Measurements from ENCODE around the gene MUSTN1.

MUSTN1 gene

DNA sequence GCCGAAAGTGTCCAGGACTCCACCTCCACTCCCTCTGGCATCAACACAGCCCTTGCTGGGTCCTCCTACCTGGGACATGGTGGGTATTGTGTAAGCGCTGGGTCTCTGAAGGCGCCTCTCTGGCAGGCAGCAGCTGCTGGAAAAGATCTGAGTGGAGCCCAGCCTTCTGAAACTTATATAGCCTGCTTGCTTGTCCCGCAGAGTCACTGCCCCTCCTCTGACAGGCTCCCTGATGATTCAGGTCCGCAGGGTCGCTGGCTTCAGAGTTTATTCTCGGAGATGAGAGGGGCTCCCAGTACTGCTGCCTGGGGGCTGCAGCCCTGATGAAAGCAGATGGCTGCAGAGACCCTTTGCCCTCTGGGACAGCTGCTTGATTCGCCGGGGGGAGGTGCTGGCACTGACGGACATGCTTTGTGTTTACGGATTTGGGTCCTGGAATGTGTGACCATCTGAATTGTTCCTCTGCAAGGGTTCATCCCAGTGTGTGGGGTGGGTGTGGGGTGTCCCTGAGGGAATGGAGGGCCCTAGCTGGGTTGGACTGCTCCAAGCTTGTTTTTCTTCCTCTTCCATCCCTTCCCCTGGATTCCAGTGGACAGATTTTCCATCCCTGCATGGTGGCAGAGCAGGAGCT is at the start of gene MUSTN1:
Gene MUSTN1, minus strand, starts transcription at position 149 of the 631 bp plus-strand sequence. Its CDS starts 71 bp downstream, at position 78.
- H3K27me3 Mint-ChIP-seq = no peaks in the 10 kb centered on the region
- no peak for ATAC-seq
- H3K4me3 Mint-ChIP-seq = no peak within 1 kb of the TSS
- no peaks in the 10 kb centered on the region for H3K9me3 Mint-ChIP-seq
- peaks cover 21% of the 10 kb centered on the region for H3K36me3 Mint-ChIP-seq
- H3K4me1 Mint-ChIP-seq = peaks cover 6% of the 10 kb centered on the region
- H3K27ac Mint-ChIP-seq = no peak within 1 kb of the TSS

DNA sequence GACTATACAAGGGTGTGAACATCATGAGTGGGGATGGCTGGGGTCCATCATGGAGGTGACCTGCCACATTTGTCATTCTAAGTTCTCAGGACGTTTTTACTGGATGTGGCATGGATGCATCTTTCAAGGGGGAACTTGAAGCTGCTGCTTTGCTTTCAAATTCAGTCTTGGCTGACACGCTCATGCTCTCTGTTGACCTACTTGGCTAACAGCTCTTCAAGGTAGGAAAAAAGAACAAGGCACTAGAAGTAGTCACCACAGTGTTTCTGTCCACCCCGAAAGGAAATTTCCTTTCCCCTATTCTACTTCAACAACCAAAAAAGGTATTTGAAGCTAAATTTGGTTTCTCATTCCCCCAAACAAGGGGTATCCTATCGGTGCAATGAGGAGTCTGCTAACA is 47.6 kb upstream of the MUSTN1 start:
- H3K27me3 Mint-ChIP-seq = no peaks in the 10 kb centered on the region
- H3K36me3 Mint-ChIP-seq = peaks cover 43% of the 10 kb centered on the region
- no peak overlapping the region for H3K4me3 Mint-ChIP-seq
- ATAC-seq = no peak
- H3K4me1 Mint-ChIP-seq = peaks cover 23% of the 10 kb centered on the region
- no peak overlapping the region for H3K27ac Mint-ChIP-seq
- no peaks in the 10 kb centered on the region for H3K9me3 Mint-ChIP-seq

DNA sequence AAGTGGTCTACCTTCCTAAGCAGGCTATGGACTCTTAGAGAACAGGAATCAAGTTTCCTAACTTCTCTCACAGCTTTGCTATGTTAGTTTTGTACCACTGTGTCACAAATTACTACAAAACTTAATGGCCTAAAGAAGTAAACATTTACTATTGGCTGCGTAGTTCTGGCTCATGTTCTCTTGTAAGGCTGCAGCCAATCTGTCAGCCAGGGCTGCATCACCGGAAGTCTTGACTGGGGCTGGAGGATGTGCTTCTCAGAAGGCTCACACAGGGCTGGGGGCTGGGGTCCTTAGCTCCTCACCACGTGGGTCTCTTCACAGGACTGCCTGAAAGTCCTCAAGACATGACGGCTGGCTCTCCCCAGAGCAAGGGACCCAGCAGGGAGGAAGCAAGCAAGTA is 47.1 kb upstream of the MUSTN1 start:
- Mint-ChIP-seq H3K36me3 (peaks cover 43% of the 10 kb centered on the region), H3K4me3 (no peak overlapping the region), H3K9me3 (no peaks in the 10 kb centered on the region), H3K27me3 (no peaks in the 10 kb centered on the region), H3K4me1 (peaks cover 28% of the 10 kb centered on the region), H3K27ac (no peak overlapping the region)
- ATAC-seq = no peak

GRCh38 chr3:52880474-52880873 is 45.7 kb upstream of the MUSTN1 start:
- Mint-ChIP-seq H3K9me3 (no peaks in the 10 kb centered on the region), H3K4me3 (no peak overlapping the region), H3K27ac (peak overlapping the region; percentile 49), H3K4me1 (peaks cover 28% of the 10 kb centered on the region), H3K36me3 (peaks cover 30% of the 10 kb centered on the region), H3K27me3 (no peaks in the 10 kb centered on the region)
- ATAC-seq = peak; percentile 76

DNA sequence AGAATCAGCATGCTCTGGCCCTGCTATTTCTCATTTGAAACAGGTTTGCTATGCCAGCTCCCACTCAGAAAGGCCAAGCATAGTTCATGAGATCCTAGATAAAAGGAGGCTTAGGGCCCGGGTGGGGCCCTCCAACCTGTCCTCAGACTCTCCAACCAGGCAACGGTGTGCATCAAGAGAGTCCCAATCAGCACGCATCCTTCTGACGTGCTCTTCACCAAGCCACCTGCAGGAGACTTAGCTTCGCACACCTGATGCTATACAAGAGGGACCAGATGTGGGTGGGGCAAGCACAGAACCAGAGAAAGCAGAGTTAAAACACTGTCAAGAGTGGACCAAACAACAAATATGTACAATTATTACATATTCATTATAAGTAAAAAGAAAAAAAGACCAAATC is 45.2 kb upstream of the MUSTN1 start:
- H3K9me3 Mint-ChIP-seq = no peaks in the 10 kb centered on the region
- peaks cover 33% of the 10 kb centered on the region for H3K4me1 Mint-ChIP-seq
- H3K27me3 Mint-ChIP-seq = no peaks in the 10 kb centered on the region
- ATAC-seq = no peak
- peak overlapping the region; percentile 49 for H3K27ac Mint-ChIP-seq
- H3K4me3 Mint-ChIP-seq = no peak overlapping the region
- H3K36me3 Mint-ChIP-seq = peaks cover 26% of the 10 kb centered on the region

- Mint-ChIP-seq H3K4me1 (peaks cover 37% of the 10 kb centered on the region), H3K27ac (no peak overlapping the region)
- no peak for ATAC-seq
Observed at GRCh38 chr3:52879581-52879980, 44.8 kb upstream of the MUSTN1 start.

DNA sequence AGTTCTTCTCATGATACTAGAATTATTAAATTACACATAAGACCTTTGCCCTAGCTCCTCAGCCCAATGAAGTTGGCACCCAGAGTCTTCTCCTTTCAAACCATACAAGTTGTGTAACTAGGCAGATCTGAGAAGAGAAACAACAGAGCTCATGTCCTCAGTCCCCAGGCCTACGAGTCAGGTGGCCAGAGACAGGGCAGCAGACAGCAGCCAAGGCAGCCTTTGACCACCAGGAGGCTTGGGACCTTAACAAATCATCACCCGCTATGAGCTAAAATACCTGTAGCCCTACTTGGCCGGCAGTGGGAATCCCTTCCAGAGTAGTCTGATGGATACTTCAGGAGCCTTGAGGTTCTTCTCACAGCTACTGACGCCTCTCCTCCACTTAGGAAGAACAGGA is 44.3 kb upstream of the MUSTN1 start:
- Mint-ChIP-seq H3K27me3 (no peaks in the 10 kb centered on the region), H3K36me3 (peaks cover 24% of the 10 kb centered on the region), H3K27ac (no peak overlapping the region), H3K4me3 (no peak overlapping the region), H3K4me1 (peaks cover 39% of the 10 kb centered on the region), H3K9me3 (no peaks in the 10 kb centered on the region)
- ATAC-seq = no peak

More at GRCh38 chr3:52879581-52879980, 44.8 kb upstream of the MUSTN1 start:
- Mint-ChIP-seq H3K27me3 (no peaks in the 10 kb centered on the region), H3K36me3 (peaks cover 24% of the 10 kb centered on the region), H3K9me3 (no peaks in the 10 kb centered on the region), H3K4me3 (no peak overlapping the region)

- H3K4me1 Mint-ChIP-seq = peaks cover 47% of the 10 kb centered on the region
- H3K9me3 Mint-ChIP-seq = no peaks in the 10 kb centered on the region
- H3K27me3 Mint-ChIP-seq = no peaks in the 10 kb centered on the region
- no peak overlapping the region for H3K4me3 Mint-ChIP-seq
- peaks cover 24% of the 10 kb centered on the region for H3K36me3 Mint-ChIP-seq
- no peak overlapping the region for H3K27ac Mint-ChIP-seq
- ATAC-seq = no peak
Observed at GRCh38 chr3:52877085-52877484, 42.3 kb upstream of the MUSTN1 start.

DNA sequence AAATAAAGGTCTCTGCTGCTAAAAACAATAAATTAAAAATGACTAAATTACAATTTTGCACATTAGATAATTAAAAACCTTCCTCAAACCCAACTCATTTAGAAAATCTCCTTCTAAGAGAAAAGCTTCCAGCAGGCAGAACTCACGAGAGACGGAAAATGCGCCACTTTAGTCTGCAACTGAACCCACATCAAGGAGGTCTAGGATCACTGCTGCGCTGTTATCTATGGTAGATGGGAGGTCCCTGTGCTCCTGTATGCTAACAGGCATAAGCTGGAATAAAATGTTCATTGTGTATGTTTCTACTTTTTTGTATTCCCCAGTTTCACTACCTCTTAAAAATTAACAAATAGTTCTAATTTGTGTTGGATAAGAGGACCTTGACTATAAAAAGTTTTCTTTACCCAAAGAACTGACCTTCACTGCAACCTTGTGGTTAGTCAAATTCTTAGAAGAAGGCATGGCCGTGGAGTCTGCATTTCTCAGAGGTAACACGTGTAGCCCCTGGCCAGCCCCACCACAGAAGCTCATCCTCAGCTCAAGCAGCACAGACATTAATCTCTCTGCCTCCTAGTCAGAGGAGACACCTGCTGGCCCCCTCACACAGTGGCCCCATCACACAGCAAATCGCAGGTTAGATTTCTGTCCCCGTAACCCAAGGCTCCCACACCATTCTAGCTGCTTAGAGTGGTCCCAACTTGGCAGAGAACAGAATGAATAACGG is 40.2 kb upstream of the MUSTN1 start:
- H3K27ac Mint-ChIP-seq = peak overlapping the region; percentile 49
- no peak for ATAC-seq
- no peaks in the 10 kb centered on the region for H3K27me3 Mint-ChIP-seq
- peaks cover 29% of the 10 kb centered on the region for H3K36me3 Mint-ChIP-seq
- no peak overlapping the region for H3K4me3 Mint-ChIP-seq
- no peaks in the 10 kb centered on the region for H3K9me3 Mint-ChIP-seq
- peaks cover 44% of the 10 kb centered on the region for H3K4me1 Mint-ChIP-seq

DNA sequence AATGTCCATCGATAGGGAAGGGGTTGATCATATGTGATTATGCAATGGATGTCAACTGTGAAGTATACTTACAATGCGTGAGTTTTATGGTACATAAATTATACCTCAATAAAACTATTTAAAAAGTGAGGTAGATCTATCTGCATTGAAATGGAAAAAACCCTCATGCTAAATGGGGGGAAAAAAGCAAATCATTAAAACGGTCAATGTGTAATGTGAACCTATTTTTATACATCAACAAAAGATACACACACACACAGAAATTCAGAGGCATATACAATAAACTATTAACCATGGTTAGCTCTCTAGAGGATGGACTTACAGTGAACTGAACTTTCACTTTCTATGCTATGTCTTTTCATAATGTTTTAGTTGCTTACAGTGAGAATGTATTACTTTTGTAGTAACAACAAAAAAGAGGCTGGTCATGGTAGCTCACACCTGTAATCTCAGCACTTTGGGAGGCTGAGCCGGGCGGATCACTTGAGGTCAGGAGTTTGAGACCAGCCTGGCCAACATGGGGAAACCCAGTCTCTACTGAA is 39.4 kb upstream of the MUSTN1 start:
- no peaks in the 10 kb centered on the region for H3K27me3 Mint-ChIP-seq
- peak overlapping the region; percentile 49 for H3K27ac Mint-ChIP-seq
- H3K4me1 Mint-ChIP-seq = peaks cover 37% of the 10 kb centered on the region
- no peak overlapping the region for H3K4me3 Mint-ChIP-seq
- no peak for ATAC-seq
- peaks cover 25% of the 10 kb centered on the region for H3K36me3 Mint-ChIP-seq
- H3K9me3 Mint-ChIP-seq = no peaks in the 10 kb centered on the region

DNA sequence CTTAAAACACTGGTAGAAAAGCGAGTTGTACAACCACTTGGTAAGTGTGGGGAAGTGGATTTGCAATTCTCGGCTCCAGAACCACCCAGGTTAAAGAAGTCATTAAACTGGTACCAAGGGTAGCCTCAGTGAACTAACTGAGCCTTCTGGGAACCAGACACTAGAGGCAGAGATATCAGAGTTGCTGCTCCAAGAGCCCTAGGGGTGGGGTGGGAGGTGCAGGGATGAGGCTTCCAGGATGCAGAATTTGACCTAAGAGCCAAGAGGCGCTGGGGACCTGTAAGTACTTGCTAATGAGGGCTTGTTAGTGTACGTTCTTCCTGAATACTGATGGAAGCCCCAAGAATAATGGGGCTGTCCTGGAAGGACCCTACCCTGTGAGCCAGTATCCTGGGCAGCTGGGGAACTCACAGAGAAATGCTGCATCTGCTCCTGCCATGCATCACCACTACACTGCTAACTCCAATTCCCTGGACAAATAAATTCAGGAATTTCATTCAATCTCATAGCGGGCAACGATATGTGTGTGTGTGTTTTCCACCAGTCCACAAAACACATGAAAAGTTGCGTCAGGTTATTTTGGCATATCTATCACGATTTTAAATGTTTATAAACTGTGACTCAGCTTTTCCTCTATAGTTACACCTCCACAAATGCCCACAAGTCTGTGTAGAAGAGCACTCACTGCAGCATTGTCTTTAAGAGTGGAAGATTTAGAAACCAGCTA is 38.8 kb upstream of the MUSTN1 start:
- H3K9me3 Mint-ChIP-seq = no peaks in the 10 kb centered on the region
- ATAC-seq = no peak
- H3K4me1 Mint-ChIP-seq = peaks cover 37% of the 10 kb centered on the region
- no peak overlapping the region for H3K27ac Mint-ChIP-seq
- H3K36me3 Mint-ChIP-seq = peaks cover 24% of the 10 kb centered on the region
- no peaks in the 10 kb centered on the region for H3K27me3 Mint-ChIP-seq
- no peak overlapping the region for H3K4me3 Mint-ChIP-seq

- H3K27me3 Mint-ChIP-seq = no peaks in the 10 kb centered on the region
- no peak overlapping the region for H3K4me3 Mint-ChIP-seq
- H3K27ac Mint-ChIP-seq = no peak overlapping the region
- H3K4me1 Mint-ChIP-seq = peaks cover 32% of the 10 kb centered on the region
- peaks cover 24% of the 10 kb centered on the region for H3K36me3 Mint-ChIP-seq
- no peak for ATAC-seq
- H3K9me3 Mint-ChIP-seq = no peaks in the 10 kb centered on the region
Observed at GRCh38 chr3:52872245-52872644, 37.4 kb upstream of the MUSTN1 start.

DNA sequence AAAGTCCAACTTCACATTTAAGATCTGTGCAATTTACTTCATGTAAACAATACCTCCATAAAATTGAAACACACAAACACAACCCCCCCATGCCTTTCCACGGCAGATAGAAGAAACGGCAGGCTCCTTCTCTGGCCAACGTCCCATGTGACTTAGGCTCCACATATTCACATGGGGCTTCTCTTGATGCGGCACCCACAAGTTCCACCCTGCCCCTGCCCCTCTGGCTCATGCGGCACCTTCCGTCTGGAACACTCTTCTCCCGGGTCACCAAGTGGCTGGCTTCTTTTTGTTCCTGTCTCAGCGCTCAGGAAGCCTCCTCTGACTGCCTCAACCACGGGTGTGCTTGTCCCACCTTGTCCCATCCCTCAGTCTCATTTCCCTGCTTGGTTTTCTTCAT is 36.9 kb upstream of the MUSTN1 start:
- ATAC-seq = no peak
- Mint-ChIP-seq H3K36me3 (peaks cover 24% of the 10 kb centered on the region), H3K27me3 (no peaks in the 10 kb centered on the region), H3K27ac (no peak overlapping the region), H3K4me3 (no peak overlapping the region), H3K9me3 (no peaks in the 10 kb centered on the region), H3K4me1 (peaks cover 28% of the 10 kb centered on the region)

DNA sequence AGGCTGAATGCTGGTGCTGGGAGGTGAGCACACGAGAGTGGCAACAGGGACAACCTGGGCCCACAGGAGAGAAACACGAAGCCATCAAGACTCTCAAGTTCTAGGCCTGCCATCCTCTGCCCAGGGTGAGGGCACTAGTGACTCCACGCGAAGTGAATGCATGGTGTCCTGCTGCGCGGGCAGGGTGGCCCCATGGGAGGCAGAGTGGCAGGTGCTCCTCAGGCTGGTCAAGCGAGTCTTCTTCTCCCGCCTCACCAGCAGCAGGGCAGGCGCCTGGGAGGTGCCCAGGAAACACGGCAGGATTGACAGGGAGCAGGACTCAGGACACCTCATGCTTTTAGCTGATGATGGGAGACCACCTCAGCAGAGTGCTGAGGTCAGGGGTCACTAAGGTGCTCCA is 35.7 kb upstream of the MUSTN1 start:
- H3K27me3 Mint-ChIP-seq = no peaks in the 10 kb centered on the region
- no peak overlapping the region for H3K4me3 Mint-ChIP-seq
- peaks cover 28% of the 10 kb centered on the region for H3K4me1 Mint-ChIP-seq
- peaks cover 7% of the 10 kb centered on the region for H3K9me3 Mint-ChIP-seq
- H3K27ac Mint-ChIP-seq = no peak overlapping the region
- H3K36me3 Mint-ChIP-seq = peaks cover 36% of the 10 kb centered on the region
- no peak for ATAC-seq

DNA sequence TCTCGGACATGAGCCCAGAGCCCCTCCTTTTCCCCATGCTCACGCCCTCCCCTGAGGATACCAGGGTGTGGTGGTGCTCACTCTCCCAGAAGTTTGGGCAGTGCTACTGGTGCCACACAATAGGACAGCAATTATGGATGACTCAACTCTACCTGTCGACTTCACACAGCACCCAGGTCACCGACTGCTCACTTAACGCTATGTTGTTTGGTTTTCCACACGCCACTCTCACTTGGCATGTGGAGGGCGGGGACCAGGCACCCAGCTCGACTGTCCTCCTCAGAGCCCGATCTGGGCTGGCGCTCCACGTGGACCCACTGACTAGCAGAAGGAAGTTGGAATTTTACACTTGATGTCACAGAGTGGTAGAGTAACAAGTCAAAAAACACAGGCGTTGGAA is 31.6 kb upstream of the MUSTN1 start:
- Mint-ChIP-seq H3K4me1 (peaks cover 13% of the 10 kb centered on the region), H3K27me3 (no peaks in the 10 kb centered on the region), H3K27ac (no peak overlapping the region), H3K36me3 (peaks cover 59% of the 10 kb centered on the region), H3K9me3 (peaks cover 12% of the 10 kb centered on the region), H3K4me3 (no peak overlapping the region)
- ATAC-seq = no peak
